OCI-LY7 (cell line): Measurements from ENCODE around the gene ZMYND8.

Source experiments
- CTCF ChIP-seq: fragments of 200-600 bp; sonication (generic); conservative IDR thresholded peaks from 2 replicates; pipeline ENCODE4 v1.5.1; 2014; ENCODE audit warnings: mild to moderate bottlenecking, antibody characterized with exemption, low read length, moderate library complexity, mixed read lengths
- EZH2phosphoT487 ChIP-seq: fragments of 200-600 bp; sonication (generic); IDR thresholded peaks from 2 replicates; pipeline ENCODE4 v1.6.1; 2018; ENCODE audit warnings: low read depth, borderline replicate concordance, mild to moderate bottlenecking, mixed run types, antibody characterized with exemption, low read length, moderate library complexity, mixed read lengths

- TF ChIP-seq CTCF (no peak), EZH2phosphoT487 (no peak)
Observed at GRCh38 chr20:47217482-47218446, 138.7 kb downstream of the ZMYND8 start.
